Measurements from ENCODE around the gene GALNT18.

DNA sequence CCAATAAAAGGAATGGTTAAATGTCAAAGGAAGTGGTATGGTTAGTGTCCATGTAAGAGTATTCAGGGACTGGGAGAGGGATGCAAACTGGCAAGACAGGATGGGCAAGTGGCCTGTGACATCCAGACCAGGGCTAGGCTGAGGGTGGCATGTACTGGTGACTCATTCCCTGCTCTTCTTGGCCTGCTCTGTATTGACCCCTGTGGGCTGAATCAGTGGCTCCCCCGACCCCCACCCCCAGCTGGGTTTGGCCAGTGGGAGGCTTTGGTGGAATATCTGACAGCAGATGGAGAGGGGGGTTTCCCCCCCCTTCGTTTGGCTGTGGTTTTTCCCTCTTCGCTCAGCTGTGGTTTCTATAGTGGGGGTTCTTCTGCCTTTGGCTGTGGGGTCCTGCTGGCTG, 356.5 kb downstream of the GALNT18 start:
- TF ChIP-seq, protein P1, sequence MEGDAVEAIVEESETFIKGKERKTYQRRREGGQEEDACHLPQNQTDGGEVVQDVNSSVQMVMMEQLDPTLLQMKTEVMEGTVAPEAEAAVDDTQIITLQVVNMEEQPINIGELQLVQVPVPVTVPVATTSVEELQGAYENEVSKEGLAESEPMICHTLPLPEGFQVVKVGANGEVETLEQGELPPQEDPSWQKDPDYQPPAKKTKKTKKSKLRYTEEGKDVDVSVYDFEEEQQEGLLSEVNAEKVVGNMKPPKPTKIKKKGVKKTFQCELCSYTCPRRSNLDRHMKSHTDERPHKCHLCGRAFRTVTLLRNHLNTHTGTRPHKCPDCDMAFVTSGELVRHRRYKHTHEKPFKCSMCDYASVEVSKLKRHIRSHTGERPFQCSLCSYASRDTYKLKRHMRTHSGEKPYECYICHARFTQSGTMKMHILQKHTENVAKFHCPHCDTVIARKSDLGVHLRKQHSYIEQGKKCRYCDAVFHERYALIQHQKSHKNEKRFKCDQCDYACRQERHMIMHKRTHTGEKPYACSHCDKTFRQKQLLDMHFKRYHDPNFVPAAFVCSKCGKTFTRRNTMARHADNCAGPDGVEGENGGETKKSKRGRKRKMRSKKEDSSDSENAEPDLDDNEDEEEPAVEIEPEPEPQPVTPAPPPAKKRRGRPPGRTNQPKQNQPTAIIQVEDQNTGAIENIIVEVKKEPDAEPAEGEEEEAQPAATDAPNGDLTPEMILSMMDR (IDR thresholded peaks at IDR 0.05) = no peak
- TF ChIP-seq POLR2A (IDR thresholded peaks at IDR 0.05) = no peak

Data from body of pancreas (tissue), 4 donors.